Ramos (cell line): ENCODE measurements around the gene NPRL2.

ENCODE experiments used
- in situ Hi-C: fragments of 300-500 bp; cut with MboI; formaldehyde crosslinking; loops from one replicate; pipeline ENCODE4 v1.14.3; 2022; ENCODE audit warnings: low sequenced_read_pairs; ENCODE audit not compliant: unreplicated experiment

NPRL2 gene

DNA sequence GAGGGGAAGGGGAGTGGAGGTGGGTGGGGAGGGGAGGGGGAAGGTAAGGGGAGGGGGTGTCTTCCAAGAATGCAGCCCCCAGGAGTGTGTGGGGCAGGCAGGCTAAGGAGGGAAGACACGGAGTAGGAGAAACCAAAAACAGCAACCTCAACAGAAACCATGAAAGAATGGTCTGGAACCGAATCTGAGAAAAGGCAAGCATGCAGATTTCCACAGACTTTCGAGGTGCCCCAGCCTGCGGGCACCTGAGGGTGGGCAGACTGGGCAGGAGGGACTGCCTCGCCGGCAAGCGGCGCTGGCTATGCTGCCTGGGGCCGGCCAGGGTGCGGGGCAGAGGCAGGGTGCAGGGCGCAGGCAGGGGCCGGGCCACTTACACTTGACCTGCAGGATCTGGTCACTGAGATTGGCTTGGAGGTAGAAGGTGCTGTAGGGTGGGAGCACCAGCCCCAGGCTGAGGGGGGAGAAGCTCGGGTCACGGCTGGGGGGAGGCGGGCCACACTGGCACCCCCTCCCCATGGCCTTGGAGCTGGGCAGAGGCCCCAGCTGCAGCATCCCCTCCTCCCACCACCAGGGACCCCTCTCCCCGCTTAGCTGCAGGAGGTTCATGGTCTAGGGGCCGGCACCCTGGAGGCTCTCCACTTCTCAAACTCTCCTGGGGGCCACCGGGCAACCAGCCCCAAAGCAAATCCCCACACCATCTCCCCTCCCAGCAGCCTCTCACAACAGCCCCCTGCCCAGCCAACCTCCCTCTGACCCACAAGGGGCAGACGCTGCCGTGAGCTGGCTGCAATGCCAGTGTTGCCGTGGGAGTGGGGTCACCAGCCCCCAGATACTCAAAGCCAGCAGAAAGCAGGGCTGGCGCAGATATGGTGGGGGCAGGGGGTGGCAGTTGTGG lies 24.0 kb upstream of the NPRL2 start:
- in situ Hi-C loops, result no loop called here

DNA sequence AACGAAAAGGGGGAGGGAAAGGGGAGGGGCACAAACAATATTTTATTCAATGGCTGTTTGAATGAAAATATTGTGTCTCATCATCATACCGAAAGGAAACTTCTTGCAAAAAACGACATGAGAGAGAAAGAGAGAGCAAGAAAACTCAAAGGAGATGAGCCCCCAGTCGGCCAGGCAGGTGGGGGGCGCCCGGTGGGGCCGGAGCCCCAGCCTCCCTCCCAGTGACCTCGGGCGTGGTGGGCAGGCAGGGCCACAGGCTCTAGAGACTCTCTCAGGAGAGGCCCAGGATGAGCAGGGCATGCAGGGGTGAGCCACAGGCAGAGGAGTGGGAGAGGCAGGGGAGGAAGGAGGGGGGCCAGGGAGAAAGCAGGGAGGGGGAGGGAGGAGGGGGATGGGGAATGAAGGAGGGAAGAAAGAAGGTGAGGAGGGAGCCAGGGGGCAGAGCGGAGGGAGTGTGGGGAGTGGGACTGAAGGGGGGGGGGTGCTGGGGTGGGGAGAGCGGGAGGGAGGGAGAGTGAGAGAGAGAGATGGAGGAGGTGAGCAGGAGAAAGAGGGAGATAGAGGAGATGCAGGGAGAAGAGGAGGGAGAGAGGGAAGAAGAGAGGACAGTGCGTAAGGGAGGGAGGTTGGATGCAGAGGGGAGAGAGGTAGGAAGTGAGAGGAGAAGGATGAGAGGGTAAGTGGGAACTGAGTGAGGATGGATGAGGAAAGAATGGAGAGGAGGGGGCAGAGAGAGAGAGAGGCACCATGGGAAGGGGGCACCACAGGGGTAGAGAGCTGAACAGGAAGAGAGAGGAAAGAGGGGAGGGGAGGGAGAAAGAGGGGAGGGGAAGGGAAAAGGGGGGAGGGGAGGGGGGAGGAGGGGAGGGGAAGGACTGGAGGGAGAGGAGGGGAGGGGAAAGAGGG lies 22.8 kb upstream of the NPRL2 start:
- in situ Hi-C loops, result no loop called here

DNA sequence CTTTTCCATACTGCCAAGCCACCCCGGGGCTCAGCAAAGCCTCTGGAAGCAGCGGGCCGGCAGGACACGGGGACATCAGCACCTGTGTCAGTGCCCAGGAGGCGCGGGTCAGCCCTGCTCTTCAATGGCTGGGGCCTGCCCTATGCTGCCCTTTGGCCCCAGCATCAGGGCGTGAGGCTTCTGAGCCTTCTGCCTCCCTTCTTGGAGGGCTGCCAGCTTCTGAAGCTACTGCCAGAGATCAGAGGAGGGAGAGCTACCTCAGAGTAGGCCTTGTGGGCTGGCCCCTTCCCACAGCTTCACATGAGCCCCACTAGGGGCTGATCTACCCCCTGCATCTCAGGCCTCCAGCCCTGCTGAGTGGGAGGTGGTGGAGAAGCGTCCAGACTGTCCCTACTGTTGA lies 21.8 kb upstream of the NPRL2 start:
- in situ Hi-C loops, result no loop called here

DNA sequence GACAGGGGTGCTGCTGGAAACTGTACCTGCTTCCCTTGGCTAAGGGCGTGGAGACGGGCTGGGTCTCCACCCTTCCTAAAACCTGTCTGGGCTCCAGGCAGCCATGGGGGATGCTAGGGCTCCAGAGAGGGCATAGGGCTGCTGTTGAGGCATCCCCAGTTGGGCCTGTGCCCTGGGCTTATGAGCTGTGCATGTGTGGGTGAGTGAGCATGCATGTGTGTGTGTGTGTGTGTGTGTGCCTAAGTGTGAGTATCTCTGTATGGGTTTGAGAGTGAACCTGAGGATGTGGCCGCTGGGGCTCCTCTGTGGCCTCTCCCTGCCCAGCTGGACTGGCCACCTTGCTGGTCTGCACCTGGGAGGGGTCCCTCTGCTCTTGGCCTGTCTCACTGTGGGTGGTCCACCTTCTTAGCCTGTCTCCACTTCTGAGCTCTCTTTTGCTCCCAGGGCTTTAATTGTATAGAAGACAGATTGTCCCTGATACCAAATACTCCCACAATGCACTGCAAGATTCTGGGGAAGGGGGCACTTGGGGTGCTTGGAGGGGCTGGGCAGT lies 20.6 kb upstream of the NPRL2 start:
- in situ Hi-C loops, result no loop called here

DNA sequence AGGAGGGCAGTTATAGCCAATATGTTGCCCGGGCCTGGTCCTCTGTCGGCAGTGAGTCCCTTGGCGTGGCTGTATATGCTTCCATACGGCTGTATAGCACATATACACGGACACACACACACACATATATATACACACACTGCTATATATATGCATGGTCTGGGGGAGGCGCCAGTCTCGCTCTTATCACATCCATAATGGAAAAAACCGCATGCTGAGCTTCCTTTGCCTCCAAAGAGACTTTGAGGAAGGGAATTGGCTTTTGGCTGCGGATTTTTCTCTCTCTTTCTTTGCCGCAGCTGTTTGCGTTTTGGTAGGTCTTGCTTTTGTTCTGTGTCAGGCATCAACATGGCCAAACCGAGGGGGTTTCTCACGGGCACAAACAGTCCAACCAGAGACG lies 20.0 kb upstream of the NPRL2 start:
- in situ Hi-C loops, result no loop called here

DNA sequence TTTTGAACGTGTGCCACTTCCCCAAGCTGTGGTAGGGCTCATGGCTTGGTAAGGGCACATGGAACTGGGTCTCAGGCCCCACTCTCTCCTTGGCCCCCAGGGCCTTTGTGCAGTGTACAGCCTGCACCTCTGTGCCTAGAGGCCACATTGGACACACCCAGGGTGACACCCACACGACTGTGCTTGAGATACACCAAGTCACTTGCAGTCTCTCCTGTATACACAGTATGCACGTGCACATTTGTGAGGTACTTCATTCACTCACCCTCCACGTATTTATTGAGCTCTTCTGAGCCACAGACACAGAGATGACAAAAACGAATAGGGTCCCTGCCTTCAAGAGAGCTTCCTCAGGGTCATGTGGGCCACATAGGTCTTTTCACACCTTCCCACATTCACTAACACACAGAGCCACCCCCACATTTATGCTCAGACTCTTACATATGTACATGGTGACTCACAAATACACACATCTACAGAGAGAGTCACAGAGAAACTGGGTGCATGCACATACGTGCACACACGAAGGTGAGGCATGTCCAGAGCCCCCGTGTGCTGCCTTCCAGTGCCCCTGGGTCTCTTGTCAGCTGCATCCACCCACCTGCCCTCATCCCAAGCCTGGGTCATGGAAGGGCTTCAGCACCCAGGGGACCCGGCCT lies 18.6 kb upstream of the NPRL2 start:
- in situ Hi-C loops, result no loop called here

DNA sequence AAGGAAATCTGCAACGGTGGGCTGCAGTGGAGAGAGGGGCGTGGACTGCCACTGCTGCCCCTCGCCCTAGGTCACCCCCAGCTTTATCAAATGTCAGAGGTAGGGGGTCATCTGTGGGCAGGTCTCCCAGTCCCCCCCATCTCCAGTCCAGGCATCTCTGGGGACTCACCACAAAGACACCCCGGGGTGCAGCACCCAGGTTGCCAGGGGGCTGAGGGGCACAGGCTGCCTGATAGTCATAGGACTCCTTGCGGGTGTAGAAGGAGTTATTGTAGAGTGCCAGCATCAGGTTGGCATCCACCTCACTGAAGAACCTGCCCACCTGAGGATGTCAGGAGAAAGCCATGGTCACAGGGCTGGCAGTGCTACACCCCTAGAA lies 15.3 kb upstream of the NPRL2 start:
- in situ Hi-C loops, result no loop called here

DNA sequence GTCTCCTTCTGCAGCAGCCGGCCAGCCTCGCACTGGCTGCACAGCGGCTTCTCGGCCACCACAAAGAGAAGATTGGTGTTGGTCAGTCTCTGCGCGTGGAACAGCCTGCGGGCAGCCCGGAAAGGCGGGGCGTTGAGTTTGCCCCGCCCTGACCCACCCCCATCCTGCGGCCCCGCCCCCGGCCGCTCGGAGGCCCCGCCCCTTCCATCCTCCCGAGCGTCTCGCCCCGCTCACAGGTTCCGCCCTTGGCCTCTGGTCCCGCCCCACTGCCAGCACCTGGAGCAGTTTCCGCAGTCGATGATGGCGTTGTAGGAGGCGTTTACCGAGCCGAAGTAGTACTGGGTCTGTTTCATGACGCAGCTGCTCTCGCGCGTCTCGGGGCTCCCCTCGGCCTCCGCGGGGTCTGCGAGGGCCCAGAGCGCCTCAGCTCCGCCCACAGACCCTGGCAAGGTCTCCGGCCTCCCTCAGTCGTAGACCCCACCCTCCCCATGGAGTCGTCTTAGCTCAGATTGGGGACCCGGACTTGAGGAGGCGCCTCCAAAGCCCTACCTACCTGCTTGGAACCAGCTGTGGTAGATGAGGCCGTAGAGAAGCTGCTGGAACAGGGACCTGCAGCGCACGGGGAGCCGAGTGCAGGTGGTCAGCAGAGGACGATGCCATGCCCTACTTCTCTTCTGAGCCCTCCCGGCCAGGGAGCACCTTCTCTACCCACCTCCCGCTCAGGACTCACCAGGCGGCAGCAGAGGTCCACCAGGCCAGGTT lies 14.7 kb upstream of the NPRL2 start:
- in situ Hi-C loops, result no loop called here

DNA sequence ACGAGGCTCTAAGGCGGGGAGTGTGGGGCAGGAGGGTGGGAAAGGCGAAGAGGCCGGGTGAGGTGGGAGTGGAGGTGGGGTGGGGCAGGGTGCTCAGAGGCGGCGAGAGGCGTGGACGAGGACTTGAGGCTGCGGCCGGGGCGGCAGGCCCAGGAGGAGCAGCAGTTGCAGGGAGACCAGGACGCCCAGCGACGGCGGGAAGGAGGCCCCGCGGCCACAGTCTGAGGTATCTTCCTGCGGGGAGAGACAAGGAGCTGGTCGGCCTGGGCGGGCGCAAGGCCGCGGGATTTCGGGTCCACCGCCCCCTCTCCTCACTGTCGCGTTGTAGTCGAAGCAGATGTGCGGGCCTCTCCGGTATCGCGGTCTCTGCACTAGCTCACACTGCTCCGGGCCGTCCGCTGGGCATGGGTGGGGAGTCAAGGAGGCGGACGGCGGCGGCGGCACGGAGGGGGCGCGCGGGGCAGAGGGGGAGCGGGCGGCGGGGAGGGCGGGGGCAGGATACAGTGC lies 14.1 kb upstream of the NPRL2 start:
- in situ Hi-C loops, result no loop called here

DNA sequence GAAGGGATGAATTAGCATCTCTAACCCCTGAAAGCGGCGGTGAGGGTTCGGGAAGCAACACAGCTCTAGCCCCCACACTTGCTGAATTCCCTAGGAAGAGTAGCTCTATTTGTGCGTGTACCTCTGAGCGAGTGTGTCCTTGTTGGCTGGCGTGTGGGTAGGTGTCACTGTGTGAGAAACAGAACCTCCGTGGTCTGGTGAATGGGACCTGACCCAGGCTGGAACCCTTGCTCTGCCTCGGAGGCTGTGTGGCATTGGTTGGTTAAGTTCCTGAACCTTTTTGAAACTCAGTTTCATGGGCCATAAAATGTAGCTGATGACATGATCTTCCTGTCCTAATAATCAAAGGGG lies 9.2 kb upstream of the NPRL2 start:
- in situ Hi-C loops, result no loop called here

DNA sequence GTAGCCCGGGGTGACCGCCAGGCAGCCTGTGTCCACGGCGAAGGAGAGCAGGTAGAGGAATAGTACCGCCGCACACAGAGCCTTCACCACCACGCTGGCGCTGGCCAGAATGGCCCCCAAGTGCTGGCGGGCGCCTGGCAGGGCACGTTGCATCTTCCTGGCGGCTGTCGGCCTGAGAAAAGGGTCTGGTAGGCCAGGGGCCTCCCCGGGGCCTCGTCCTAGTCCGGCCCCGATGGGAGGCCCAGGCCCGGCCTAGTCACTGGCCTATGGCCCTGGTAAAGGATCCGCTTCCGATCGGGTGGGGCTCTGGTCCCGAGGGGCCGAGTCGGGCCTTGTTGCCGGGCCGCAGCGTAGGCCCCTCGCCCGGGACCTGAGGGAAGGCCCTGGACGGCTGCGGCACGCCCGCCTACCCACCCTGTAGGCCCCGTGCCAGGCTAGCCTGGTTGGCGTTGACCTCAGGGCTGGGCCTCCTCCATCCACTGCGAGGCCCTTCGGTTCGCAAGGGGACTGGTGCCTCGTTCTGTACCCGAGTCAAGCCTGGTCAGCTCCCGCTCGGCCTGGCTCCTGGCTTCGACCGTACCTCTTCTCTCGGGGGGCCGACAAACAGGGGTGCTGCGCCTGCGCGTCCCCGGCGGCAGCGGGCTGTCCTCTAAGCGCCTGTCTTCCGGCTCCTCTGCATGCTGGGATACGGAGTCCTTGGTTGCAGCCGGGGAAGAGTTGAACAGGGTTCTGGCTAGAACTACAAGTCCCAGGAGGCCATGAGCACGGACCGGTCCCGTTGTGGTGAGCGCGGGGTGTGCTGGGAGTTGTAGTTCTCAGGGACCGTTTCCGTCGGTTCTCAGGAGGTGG lies 8.6 kb upstream of the NPRL2 start, which contains the start of gene TMEM115:
TMEM115 (minus strand) TSS at position 611 of the 849 bp plus-strand sequence; CDS start at position 153, 458 bp downstream.
- in situ Hi-C loops, result no loop called here

DNA sequence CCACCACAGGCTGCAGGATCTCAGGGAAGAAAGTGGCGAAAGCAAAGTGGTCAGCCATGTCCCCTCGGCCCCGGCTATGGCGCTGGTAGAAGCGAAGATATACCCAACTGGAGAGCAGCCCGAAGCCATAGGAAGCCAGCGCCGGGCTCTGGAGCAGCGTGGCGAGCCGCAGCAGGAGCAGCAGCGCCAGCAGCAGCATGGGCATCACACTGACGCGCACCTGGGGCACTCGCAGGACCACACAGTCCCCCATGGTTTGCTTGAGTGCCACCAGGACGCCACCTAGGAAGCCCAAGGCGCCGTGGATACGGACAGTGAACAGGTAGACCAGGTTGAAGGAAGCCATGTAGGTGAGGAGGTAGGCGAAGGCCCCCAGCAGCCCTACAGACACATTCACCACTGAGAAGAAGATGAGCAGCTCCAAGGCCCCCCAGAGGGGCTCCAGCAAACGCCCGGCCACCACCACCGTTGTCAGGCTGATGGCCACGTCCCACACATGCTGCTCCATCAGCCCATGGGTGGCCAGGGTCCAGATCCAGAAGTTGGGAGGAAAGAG lies 7.9 kb upstream of the NPRL2 start:
- in situ Hi-C loops, result no loop called here

DNA sequence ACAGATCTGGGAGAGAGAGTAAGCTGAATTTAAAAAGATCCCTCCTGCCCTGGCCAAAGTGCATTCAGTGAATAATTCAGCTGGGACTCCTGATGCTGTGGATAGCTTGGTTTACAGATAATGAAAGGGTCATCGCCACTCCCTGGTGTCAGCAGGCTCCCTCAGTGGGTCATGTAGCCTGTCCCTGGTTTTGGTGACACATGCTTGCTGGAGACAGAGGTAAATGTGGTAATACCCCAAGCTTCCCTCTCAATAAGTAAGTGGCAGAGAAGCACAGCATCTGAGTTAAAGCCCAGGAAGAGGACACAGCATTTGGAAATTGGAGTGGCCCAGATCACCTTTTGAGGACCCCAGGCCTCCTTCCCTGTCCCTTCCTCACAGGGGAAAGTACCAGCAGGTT lies 6.9 kb upstream of the NPRL2 start:
- in situ Hi-C loops, result no loop called here

DNA sequence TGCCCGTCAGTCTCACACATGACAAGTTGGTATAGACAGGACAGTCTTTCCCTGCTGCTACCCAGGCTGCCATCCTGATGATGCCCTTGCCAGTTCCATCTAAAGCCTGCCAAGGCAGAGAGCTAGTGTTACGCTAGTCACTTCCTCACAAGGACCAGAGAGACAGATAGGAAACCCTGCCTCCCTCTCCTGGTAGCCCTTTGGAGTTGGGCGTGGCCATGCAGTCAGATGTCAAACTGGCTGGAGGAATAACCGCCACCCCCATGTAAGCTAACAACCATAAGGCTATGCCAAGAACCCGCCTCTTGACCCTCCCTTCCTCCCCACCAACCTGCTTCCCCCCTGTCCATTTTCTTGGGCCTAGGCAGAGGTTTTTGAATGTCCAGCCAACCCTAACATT lies 6.0 kb upstream of the NPRL2 start:
- in situ Hi-C loops, result no loop called here

DNA sequence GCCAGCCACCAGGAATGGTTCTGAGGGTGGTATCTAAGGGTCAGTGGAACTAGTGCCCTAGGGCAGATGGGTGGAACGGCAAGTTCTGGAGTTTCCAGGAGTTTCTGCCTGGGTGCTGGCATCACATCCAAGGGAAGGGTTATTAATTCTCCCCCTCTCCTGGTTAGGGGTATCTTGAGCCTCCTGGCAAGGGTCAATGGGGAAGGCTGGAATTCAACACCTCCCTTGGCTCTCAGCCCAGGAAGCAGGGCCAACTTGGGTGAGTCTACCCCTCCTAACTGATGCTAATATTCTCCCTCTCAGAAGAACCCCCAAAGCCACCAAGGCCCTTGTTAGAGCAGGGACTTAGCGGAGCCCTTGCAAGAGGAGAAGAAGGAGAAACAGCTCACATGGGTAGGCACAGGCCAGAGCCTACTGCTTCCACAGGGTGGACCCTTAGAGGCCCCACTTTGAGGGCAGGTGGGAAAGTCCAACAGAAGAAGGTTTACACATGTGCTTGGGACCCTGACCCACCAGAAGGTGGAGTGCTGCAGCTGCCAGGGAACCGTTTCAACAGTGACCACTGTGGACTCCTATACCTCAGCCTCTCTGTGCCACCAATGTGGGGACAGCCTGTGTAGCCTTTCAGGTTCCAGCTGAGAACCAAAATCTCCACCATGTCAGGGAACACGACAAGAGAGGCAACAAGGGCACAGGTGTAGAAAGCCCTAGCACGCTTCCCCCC lies 5.4 kb upstream of the NPRL2 start:
- in situ Hi-C loops, result no loop called here

DNA sequence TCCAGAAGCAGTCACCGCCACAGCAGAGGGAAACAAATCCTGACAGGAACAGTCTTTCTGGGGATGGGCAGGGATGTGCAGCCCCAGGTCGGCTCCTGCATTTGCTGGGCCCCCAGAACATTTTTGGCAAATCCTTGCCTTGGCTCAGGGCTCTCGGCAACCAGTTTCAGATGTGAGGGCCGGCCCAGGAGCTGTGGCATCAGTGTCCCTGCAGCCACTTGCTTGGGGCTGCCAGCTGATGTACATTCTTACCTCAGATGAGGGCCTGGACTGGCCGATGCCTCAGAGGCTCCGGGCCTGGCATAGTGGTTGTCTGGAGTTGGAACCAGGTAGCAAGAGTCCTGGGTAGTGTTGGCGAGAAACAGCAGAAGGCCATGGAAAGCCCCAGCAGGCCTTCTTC lies 4.3 kb upstream of the NPRL2 start:
- in situ Hi-C loops, result no loop called here

DNA sequence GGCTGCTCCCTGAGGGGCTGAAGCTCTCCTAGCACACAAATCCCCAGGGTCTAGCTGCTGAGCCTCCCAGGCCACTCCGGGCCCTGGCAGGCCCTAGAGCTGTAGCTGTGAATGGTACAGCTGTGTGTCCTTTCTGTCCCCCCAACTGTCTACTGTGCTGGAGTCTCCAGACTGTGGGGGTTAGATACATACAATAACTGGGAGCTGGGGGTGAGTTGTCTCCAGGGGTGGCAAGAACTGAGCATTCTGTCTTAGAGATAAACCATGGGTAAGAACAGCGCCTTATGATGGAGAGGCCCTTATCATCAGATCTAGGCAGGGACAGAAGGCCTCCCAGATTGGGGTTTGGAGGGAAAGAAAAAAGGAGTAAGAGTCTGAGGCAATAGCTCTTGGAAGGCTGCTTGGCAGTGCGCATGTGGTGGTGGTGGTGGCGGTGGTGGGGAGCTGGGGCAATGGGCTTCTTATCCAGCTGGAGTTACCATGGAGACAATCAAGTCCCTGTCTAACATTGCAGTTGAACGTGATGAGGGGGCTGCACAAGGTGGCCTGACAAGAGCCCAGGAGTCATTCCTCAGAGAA lies 3.7 kb upstream of the NPRL2 start:
- in situ Hi-C loops, result no loop called here
